Fibroblast of pulmonary artery (primary cell): Measurements from ENCODE around the gene P2RX4.

Experiments used
- DNase-seq: peaks from one replicate; pipeline ENCODE4 v3.0.0-alpha.2; 2010; ENCODE audit warnings: low read depth
- H3K4me3 ChIP-seq: replicated peaks from 2 replicates; pipeline ENCODE4 v1.5.1; 2011; ENCODE audit warnings: low read depth, mild to moderate bottlenecking, control low read depth, low read length, moderate library complexity
- CTCF ChIP-seq: IDR thresholded peaks from 2 replicates; pipeline ENCODE4 v1.5.1; 2011; ENCODE audit warnings: mild to moderate bottlenecking, control low read depth, low read length, inconsistent platforms; ENCODE audit errors: missing control alignments

The P2RX4 gene

GRCh38 chr12:121167951-121168350 lies 42.0 kb upstream of the P2RX4 start:
- TF ChIP-seq CTCF: no peak
- no peak for DNase-seq

GRCh38 chr12:121170151-121170550 lies 39.8 kb upstream of the P2RX4 start:
- DNase-seq: no peak
- no peak for TF ChIP-seq CTCF
- H3K4me3 ChIP-seq: no peak overlapping the region

More at GRCh38 chr12:121167951-121168350, 42.0 kb upstream of the P2RX4 start:
- no peak overlapping the region for H3K4me3 ChIP-seq

- no peak for DNase-seq
- H3K4me3 ChIP-seq: no peak overlapping the region
- TF ChIP-seq CTCF: no peak
Observed at GRCh38 chr12:121170611-121171260, 39.2 kb upstream of the P2RX4 start.

GRCh38 chr12:121172145-121172544 lies 37.8 kb upstream of the P2RX4 start:
- H3K4me3 ChIP-seq: no peak overlapping the region
- no peak for DNase-seq
- TF ChIP-seq CTCF: no peak

- TF ChIP-seq CTCF: no peak
- no peak for DNase-seq
- no peak overlapping the region for H3K4me3 ChIP-seq
Observed at GRCh38 chr12:121175383-121176119, 34.4 kb upstream of the P2RX4 start.

GRCh38 chr12:121176826-121177529 lies 33.0 kb upstream of the P2RX4 start:
- TF ChIP-seq CTCF: no peak
- no peak overlapping the region for H3K4me3 ChIP-seq
- DNase-seq: no peak
